HG03039 (cell line): Measurements from ENCODE around the gene ZNF362.
"Not testable (repeated sequence)": the region's sequence is repeated elsewhere in the genome, so short reads cannot be mapped to it uniquely, and the experiment has no call there.

Experiments used
- ATAC-seq: cut with Tn5 transposase; IDR thresholded peaks from one replicate; pipeline ENCODE4 v1.9.1; 2021; ENCODE audit warnings: mild to moderate bottlenecking, moderate library complexity; ENCODE audit not compliant: unreplicated experiment

ZNF362 gene

DNA sequence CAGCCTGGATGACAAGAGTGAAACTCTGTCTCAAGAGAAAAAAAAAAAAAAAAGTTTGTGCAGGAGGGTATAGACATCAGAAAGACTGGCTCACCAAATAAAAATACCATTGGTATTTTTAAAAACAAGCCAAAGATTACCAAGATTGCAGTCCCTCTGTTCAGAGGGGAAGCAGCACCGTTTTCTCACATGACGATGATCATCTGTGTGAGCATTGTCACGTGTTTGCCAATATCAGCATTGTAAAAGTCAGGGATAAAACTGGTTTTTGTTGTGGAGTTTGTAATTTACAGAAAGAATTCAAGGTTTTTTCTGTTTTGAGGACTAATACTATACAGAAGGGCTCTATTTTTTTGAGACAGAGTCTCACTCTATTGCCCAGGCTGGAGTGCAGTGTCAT lies 26.5 kb downstream of the ZNF362 start:
- ATAC-seq, result no peak

DNA sequence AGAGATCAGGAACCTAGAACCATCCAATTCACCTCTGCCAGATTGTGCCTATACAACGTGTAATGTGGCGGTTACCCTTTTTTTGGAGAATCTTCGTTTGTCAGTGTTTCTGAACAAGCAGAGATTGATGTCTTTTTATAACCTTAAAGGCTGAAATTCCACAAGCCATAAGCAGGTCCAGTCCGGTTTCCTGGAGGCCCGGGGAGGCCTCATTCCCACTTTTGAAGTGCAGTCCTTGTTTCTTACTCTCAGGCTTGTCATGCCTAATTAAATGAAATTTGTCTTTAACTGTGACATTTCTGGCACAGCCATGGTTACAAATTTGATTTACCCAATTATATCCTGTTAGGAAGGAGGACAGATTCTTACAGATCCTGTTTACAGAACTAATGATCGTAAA lies 27.8 kb downstream of the ZNF362 start:
- no peak for ATAC-seq

DNA sequence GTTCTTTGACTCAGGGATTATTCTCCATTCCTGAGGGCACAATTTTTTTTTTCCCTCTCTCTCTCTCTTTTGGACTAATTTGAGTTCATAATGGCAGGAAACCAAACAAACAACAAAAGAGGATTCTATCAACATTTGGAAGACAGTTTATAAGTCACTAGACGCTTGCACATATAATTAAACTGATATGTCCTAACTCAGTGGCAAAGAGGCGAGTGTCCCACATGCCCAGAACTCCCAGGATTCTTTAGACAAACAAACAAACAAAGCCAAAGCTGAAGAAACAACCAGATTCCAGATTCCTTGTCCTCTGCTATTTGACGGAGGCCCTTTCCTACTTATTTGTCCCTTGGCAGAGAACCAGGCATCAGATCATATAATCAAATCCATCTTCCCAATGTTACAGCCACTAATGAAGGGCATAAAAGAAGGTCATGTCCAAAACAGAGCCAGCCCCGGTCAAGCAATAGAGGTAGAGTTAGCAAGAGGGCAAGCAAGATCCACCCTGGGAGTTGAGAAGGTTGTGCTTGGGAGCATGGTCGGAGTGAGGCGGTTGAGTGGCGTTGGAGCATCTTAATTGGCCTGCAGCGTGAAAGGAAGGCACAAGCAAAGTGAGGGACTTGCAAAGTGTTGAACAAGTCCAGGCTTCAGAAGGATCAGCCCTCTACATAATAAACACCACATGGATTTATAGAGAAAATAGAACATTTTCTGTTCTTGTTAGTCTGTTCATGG lies 30.3 kb downstream of the ZNF362 start:
- no peak for ATAC-seq

DNA sequence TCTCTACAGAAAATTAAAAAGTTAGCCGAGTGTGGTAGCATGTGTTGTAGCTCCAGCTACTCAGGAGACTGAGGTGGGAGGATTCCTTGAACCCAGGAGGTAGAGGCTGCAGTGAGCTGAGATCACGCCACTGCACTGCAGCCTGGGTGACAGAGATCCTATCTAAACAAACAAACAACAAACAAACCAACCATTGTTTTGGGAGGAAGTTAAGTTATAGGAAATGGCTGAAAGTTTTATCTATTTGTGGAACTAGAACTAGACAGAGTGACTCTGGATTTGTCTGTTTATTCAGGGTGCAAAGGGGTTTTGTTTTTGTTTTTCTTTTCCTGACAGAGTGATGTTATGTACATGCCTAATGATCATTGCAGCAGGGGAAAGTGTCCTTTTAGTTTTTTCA lies 31.0 kb downstream of the ZNF362 start:
- ATAC-seq, result no peak

DNA sequence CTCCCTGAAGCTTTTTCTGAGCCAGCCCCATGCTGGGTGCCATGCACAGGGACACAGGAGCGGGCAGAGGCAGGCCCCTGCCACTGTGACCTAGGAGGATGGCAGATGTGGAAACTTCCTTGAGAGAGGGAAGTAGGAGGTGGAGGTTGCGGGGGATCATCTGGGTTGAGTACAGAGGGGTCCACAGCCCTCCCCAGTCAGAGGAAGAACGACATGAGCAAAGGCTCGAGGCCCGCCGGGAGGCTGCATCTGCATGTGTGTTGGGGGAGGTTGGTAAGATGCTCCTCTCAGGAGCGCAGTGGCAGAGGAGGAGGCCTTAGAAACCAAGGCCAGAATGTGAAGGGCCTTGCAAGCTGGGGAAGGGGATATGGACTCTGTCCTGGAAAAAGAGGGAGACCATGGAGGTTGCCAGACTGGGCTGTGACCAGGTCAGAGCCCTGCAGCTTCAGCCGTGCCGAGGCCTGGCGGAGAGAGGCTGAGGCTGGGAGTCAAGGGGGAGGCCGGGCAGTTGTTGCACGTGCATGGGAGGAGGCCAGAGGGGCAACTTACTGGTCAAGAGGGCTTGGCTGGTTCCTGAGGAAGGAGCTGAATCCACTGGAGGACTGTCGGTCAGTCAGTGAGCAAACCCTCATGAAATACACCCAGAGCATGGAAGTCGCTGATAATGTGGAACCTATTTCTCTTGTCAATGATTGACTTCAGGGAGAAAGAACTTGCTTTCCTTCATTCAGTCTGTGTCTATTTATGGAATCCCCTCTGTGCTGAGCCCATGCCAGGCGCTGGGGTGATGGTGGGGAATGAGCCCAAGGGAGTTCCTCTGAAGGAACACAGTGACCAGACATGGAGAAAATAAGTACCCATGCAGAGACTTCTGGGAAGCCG lies 32.9 kb downstream of the ZNF362 start:
- no peak for ATAC-seq

DNA sequence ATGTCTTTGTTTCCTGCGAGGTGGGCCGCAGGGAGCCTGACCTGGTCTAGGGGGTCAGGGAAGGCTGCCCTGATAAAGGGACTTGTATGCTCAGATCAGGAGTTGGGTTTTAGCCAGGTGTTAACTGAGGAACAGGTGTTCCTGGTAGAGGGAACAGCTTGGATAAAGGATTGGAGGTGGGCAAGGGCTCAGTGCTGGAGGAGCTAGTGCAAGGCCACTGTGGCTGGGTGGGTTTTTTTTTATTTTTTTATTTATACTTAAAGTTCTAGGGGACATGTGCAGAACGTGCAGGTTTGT lies 33.5 kb downstream of the ZNF362 start:
- ATAC-seq, result no peak

DNA sequence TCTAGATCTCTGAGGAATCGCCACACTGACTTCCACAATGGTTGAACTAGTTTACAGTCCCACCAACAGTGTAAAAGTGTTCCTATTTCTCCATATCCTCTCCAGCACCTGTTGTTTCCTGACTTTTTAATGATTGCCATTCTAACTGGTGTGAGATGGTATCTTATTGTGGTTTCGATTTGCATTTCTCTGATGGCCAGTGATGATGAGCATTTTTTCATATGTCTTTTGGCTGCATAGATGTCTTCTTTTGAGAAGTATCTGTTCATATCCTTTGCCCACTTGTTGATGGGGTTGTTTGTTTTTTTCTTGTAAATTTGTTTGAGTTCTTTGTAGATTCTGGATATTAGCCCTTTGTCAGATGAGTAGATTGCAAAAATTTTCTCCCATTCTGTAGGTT lies 34.3 kb downstream of the ZNF362 start:
- ATAC-seq, result not testable (repeated sequence)

DNA sequence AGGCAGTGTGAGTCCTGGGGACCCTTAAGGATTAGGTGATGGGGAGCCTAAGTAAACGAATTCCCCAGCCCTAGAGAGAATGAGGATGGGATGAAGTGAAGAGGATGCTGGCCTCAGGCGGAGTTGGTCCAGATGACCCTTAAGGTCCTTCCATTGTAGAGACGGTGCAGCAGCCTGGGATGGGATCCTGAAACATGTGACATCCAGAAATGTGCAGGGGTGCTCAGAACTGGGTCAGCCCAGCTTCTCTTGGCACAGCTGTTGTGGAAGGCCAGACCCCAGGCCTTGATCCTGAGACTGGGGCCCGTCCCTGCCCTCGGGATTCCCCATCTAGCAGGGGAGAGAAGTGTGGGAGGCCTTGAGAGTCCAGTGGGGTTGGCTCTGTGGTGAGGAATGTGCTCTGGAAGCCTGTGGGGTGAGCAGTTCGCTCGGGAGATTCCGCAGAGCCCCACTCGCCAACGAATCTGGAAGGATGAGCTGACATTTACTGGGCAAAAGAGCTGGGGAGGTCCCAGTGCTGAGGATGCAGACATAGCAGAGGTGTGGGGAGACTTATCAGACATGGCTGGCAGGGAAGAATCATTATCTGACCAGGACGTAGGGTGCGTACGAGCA lies 36.5 kb downstream of the ZNF362 start:
- ATAC-seq, result no peak

DNA sequence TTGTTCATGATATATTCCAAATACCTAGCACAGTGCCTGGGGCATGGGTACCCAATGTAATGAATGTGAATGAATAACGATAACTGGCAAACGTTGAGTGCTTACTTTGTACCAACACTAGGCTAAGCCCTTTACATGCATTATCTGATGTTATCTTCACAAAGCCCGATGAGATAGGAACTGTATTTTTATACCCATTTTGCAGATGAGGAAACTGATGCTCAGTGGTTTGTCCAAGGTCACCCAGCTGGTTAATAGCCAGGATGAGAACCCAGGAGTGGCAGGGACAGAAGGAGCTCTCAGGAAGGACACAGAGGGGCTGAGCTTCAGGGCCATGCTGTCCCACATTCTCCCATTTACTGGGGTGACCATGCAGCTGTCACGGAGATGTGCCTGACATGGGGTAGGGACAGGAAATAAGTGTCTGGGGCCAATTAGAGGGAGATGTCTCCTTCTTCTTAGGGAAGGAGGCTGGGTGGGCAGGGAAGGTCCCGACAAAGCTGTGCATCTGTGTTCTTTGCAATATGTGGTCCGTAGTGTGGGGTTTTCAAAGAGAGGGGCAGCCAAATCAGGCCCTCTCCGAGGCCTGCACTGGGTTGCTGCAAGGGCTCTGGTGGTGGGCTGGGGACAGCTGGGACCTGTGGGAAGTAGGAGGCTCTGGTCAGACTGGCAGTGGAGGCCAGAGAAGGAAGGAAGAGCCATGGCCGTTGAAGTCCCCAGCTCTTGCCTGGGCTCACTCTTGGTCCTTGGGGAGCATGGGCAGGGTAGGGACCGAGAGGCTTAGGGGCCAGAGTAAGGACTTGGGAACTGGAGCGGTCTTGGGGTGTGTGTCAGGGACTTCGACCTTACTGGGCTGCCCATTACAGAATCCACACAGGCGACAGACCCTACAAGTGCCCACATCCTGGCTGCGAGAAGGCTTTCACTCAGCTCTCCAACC lies 38.0 kb downstream of the ZNF362 start:
- ATAC-seq, result no peak

DNA sequence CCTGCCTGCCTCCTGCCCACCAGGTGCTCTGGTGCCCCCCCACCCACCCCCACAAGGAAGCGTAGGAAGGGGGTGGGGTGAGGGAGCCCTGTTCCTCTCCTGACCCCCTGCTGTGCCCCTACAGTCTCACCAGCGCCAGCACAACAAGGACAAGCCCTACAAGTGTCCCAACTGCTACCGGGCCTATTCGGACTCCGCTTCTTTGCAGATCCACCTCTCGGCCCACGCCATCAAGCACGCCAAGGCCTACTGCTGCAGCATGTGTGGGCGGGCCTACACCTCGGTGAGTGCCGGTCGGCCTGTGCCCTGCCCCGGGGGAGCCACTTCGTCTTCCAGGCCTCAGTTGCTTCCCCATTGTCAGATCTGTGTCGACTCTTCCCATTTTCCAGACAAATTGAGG lies 38.7 kb downstream of the ZNF362 start:
- ATAC-seq, result no peak

DNA sequence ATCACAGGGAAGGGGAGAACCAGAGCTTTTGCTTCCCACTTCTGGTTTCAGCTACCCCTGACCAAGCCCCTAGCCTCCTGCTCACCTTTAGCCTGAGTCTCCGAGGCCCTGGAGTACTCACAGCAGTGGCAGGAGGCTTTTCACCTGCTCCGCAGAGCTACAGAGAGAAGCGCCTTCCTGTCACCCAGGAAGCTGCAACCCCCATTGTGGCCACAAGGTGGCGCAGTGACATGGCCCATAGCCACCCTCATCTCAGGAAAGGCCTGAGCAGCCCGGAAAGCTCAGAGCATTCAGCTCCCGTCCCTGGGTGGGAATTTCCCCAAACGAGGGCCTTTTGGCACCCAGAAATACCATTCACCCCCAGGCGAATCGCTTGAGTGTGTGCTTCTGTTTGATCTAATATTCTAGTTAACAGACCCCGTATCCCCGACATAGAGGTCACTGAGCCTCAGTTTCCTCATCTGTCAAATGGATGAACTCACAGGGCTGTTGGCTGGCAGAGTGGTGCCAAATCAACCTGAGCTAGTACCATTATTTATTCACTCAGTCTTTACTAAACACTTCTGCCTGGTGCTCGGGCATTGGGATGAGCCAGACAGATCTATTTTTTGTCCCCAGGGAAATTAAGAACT lies 39.3 kb downstream of the ZNF362 start:
- ATAC-seq, result no peak

DNA sequence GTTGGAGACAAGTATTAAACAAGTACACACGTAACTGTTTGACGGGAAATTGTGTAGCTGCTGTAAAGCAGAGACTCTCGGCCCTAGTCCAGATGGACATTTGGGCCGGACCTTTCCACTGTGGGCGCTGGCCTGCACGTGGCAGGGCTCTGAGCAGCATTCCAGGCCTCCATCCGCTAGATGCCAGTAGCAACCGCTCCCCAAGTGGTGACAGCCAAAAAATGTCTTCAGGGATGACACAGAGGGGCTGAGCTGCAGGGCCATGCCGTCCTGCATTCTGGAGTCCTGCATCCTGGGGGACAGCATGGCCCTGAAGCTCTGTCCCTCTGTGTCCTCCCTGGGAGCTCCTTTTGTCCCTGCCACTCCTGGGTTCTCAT lies 39.8 kb downstream of the ZNF362 start:
- ATAC-seq, result no peak

DNA sequence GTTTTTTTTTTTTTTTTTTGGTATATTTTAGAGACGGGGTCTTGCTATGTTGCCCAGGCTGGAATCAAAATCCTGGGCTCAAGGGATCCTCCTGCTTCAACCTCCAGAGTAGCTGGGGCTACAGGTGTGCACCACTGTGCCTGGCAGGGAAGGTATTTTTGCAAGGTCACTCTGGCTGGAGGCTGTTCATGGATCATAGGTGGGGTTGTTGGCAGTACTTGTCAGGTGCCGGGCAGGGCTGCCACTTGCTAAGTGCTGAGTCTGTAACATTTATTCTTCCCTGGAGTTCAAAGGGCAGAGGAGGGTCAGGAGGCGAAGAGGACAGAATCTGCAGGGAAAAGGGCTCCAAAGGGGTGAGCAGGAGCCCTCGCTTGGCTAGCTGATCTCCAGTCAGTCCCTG lies 40.5 kb downstream of the ZNF362 start:
- no peak for ATAC-seq

DNA sequence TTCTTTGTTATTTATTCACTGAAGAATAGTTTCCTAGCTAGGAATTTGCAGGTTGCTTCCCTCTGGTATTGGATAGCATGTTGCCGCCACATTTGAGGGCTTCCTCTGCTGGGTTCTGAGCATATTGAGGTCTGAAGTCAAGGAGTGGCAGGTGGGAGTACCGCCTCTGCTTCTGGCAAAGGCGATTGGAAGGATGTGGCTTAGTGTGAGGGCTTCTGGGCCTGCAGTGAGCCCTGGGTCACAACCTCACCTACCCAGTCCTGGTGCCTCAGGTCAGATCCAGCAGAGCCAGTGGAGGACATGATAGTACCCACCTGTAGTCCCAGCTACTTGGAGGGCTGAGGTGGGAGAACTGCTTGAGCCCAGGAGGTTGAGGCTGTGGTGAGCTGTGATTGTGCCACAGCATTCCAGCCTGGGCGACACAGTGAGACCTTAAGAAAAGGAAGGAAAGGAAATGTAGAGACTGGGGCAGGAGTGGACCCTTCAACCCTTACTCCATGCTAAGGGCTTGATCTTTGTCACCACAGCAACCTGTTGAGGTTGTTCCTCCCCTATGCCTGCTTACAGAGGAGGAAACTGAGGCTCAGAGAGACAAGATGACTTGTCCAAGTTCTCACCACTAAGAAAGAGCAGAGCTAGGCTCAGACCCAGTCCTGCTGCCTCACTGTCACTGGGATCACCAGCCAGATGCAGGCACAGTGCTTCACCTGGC lies 41.8 kb downstream of the ZNF362 start:
- no peak for ATAC-seq

DNA sequence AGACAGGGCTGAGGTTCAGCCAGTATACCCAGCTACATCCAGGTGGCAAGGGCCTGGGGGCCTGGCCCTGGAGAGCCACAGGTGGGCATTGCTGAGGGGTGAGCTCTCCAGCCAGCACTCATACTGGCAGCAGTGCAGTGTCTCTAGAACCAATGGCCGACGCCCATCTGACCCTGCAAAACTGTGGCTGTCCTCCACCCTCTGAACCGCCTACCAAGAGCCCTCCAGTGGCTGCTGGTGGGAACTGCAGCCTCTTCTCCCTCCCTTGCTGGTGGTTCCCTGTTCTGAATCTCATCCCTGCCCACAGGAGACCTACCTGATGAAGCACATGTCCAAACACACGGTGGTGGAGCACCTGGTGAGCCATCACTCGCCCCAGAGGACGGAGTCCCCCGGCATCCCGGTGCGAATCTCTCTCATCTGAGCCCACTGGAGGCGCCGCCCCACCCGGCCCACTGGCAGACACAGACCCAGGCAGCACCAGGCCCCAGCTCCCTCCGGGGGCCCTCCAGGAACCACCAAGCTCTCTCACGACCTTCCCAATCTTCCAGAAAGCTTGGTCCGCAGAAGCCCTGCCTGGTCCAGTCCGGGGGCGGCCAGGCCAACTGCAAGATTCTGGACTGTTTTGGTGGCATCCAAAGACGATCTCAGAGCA lies 42.5 kb downstream of the ZNF362 start:
- ATAC-seq, result no peak

DNA sequence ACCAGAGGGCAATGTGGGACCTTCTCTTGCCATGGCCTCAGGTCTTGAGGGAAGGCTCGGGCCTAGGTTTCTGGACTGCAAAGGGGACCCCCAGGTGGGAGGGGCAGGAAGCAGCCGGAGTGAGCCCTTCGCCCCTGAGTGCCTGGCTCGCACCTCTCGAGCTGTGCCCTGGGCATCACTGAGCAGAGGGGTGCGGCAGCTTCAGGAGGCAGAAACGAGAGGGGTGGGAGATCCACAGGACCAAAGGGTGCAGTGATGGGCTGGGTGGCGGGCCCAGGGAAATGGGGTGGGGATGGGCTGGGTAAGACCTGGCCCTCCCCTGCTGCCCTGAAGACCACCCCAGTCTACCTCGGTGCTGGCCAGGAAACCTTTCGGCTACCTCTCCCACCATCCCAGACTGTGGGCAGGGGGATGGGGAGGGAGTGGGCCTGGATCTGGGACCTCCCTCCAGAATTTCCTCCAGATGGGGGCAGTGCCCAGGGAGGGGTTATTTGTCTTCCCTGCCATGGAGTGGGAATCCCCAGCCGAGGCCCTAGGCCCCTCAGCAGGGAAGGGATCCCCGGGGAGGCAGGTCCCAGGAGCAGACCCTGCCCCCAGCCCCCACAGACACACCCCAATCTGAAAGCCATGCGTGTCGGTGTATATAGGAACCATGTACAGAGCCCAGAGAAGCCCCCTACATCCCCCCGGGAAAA lies 43.3 kb downstream of the ZNF362 start:
- no peak for ATAC-seq

DNA sequence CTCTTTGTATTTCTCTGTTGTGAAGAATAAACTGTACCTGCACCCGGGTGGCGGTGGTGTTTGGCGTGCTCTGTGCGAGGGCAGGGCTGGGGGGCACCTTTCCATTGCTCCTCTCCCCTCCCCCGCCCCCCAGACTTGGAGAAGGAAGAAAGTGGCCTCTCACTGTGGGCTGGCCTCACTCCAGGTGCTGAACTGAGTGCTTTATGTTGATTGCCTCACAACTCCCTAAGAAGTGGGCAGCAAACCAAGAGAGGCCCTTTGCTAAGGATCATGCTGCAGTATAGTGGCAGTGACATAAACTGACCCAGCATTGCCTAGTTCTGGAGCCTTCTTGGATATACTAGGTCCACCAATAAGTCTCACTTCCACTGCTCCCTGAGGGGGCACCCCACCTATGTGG lies 44.4 kb downstream of the ZNF362 start:
- ATAC-seq, result no peak

DNA sequence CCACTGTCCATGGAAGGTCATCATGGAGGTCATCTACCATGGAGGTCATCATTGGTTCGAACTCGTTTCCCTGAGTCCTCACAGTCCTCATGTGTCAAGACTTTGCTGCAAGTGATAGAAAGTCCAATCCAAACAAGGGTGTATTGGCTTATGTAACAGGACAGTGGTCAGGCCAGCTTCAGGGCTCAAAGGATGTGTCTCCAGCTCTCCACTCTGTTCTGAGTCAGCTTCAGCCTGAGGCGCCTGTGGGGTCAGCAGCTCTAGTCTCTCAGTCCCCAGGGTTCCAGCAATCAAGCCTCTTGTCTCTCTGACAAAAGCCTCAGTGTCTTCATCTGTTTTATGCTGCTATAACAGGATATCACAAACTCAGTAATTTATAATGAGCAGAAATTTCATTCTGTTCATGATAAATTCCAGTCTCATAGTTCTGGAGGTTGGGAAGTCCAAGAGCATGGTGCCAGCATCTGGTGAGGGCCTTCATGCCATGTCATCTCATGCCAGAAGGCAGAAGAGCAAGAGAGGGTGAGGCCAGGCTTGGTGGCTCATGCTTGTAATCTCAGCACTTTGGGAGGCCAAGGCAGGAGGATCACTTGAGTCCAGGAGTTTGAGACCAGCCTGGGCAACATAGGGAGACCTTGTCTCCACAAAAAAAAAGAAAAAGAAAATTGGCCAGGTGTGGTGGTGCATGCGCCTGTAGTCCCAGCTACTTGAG lies 45.1 kb downstream of the ZNF362 start:
- ATAC-seq, result no peak
